K562 (cell line): Measurements from ENCODE around the gene WIPF3. TPM values are rescaled to one million over a fixed set of nuclear protein-coding genes. Genes with fewer than 3 reads are reported as not detected.

Source experiments
- BACH1 ChIP-seq: fragments of 200-800 bp; sonication (Bioruptor generic); IDR thresholded peaks from 2 replicates; pipeline ENCODE4 v1.6.1; 2016; ENCODE audit warnings: missing genetic modification characterization, missing compliant biosample characterization
- BRCA1 ChIP-seq, 2 experiments: fragments of 450-650 bp in 1 of 2; sonication (generic) in 1 of 2; formaldehyde crosslinking in 1 of 2; IDR thresholded peaks; 2 replicates each; pipeline versions ENCODE4 v1.5.0 to v1.6.1; 2017 to 2020; ENCODE audit warnings: mild to moderate bottlenecking in 1 of 2, missing genetic modification reagents in 1 of 2
- L3MBTL2 ChIP-seq: fragments of 450-650 bp; IDR thresholded peaks from 2 replicates; pipeline ENCODE4 v1.6.1; 2016; ENCODE audit warnings: mild to moderate bottlenecking, moderate library complexity
- MGA ChIP-seq: fragments of 450-650 bp; IDR thresholded peaks from 2 replicates; pipeline ENCODE4 v1.6.1; 2016; ENCODE audit warnings: mild to moderate bottlenecking, moderate library complexity
- SMARCE1 ChIP-seq: fragments of 450-650 bp; IDR thresholded peaks from 2 replicates; pipeline ENCODE4 v1.7.1; 2016; ENCODE audit warnings: mild to moderate bottlenecking
- polyA plus RNA-seq, 8 experiments: library from polyadenylated mRNA; depleted of rRNA in 4 of 8; stranded (reverse) in 5 of 8; unstranded in 3 of 8; fragments of >200 nt; fragmentation: Nextera tagmentation in 2 of 8; fragmentation: Illumina TruSeq in 1 of 8; extraction: Ambion mirVana in 2 of 8; extraction: Trizol in 1 of 8; gene quantifications; 2 replicates each; pipeline versions ENCODE4 v1.2.1 to v1.2.3, GENCODE V29; 2011 to 2014; ENCODE audit warnings: inconsistent platforms in 1 of 8, missing spikeins in 1 of 8
- total RNA-seq, 7 experiments: library from RNA; depleted of rRNA in 6 of 7; stranded (reverse); fragments of >200 nt in 6 of 7; fragmentation: Illumina TruSeq in 2 of 7; extraction: Trizol in 2 of 7; gene quantifications; 2 replicates each; pipeline versions ENCODE4 v1.2.1 to v1.2.3, GENCODE V29; 2011 to 2021; ENCODE audit warnings: low replicate concordance in 1 of 7
- TF ChIP-seq, protein P1 (sequence below): sonication (generic); formaldehyde crosslinking; IDR thresholded peaks from 2 replicates; pipeline ENCODE4 v1.8.0; 2022; ENCODE audit warnings: missing genetic modification reagents, mild to moderate bottlenecking, borderline replicate concordance

The WIPF3 gene
- total and polyA plus RNA-seq, 9 of the 15 experiments (the other 6 are each of a cell fraction or from before 2014, with no cell fraction given): 0.18 to 3.2 (median 1.7) TPM

DNA sequence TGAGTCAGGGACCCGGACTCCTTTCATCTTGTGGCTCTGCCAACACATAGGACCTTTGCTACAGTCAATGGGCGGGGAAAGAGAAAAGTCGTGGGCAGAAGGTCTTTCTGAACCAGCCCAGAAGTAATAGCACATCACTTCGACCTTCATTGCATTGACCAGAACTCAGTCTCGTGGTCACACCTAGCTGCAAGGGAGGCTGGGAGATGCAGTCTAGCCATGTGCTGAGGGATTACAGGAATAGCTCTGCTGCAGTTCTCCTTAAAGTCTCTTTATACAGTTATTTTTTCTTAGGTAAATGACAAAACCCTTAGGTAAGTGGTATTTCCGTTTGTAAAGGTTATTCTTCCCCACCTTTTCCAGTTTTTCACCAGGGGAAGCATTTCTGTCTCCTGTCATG, 25.4 kb downstream of the WIPF3 start (continued):
- TF ChIP-seq MGA: peak; percentile 40; the same call in 1 of the 2 replicates
- peak; percentile 25; the same call in 1 of the 2 replicates for TF ChIP-seq L3MBTL2
- TF ChIP-seq SMARCE1: no peak
- TF ChIP-seq BACH1 (tag): no peak
- TF ChIP-seq, protein P1, sequence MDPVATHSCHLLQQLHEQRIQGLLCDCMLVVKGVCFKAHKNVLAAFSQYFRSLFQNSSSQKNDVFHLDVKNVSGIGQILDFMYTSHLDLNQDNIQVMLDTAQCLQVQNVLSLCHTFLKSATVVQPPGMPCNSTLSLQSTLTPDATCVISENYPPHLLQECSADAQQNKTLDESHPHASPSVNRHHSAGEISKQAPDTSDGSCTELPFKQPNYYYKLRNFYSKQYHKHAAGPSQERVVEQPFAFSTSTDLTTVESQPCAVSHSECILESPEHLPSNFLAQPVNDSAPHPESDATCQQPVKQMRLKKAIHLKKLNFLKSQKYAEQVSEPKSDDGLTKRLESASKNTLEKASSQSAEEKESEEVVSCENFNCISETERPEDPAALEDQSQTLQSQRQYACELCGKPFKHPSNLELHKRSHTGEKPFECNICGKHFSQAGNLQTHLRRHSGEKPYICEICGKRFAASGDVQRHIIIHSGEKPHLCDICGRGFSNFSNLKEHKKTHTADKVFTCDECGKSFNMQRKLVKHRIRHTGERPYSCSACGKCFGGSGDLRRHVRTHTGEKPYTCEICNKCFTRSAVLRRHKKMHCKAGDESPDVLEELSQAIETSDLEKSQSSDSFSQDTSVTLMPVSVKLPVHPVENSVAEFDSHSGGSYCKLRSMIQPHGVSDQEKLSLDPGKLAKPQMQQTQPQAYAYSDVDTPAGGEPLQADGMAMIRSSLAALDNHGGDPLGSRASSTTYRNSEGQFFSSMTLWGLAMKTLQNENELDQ (CRISPR knock-in tag): no peak
- TF ChIP-seq BRCA1 (IDR thresholded peaks at IDR 0.05): no peak
- no peak for TF ChIP-seq BRCA1 (CRISPR knock-in tag; IDR thresholded peaks at IDR 0.05)
